Measurements from ENCODE around the gene GAS5.
"Not testable (repeated sequence)": the region's sequence is repeated elsewhere in the genome, so short reads cannot be mapped to it uniquely, and the experiment has no call there.

GAS5 gene

GRCh38 chr1:173867753-173868265 is at the start of gene GAS5:
Gene GAS5 (minus strand): TSS chr1:173867989.
- DNase-seq, result peak; percentile 91 to 99

GRCh38 chr1:173917149-173917548 is 49.4 kb upstream of the GAS5 start, which contains the start of gene SERPINC1:
Gene SERPINC1 (minus strand): TSS chr1:173917327. CDS start chr1:173917259, 68 bp downstream.
- DNase-seq, result no peak

- no peak for DNase-seq
These were observed 48.9 kb upstream of the GAS5 start for GRCh38 chr1:173916667-173917066.

GRCh38 chr1:173915596-173915995 is 47.8 kb upstream of the GAS5 start:
- no peak for DNase-seq

GRCh38 chr1:173914366-173914871 is 46.6 kb upstream of the GAS5 start:
- no peak for DNase-seq

GRCh38 chr1:173913111-173913510 is 45.3 kb upstream of the GAS5 start:
- DNase-seq, result no peak

- DNase-seq, result no peak
These were observed 36.2 kb upstream of the GAS5 start for GRCh38 chr1:173903827-173904531.

- no peak for DNase-seq
These were observed 33.2 kb upstream of the GAS5 start for GRCh38 chr1:173900992-173901391.

- DNase-seq, result no peak
These were observed 32.6 kb upstream of the GAS5 start for GRCh38 chr1:173900427-173900826.

GRCh38 chr1:173894189-173894588 is 26.4 kb upstream of the GAS5 start:
- no peak for DNase-seq

GRCh38 chr1:173893611-173894010 is 25.8 kb upstream of the GAS5 start:
- DNase-seq, result no peak

GRCh38 chr1:173889885-173890284 is 22.1 kb upstream of the GAS5 start:
- no peak for DNase-seq

- DNase-seq, result no peak
These were observed 21.0 kb upstream of the GAS5 start for GRCh38 chr1:173888749-173889148.

GRCh38 chr1:173887627-173888026 is 19.8 kb upstream of the GAS5 start:
- DNase-seq, result no peak

- DNase-seq, result no peak
These were observed 19.2 kb upstream of the GAS5 start for GRCh38 chr1:173886746-173887611.

GRCh38 chr1:173884701-173885100 is 16.9 kb upstream of the GAS5 start:
- DNase-seq, result no peak

- not testable (repeated sequence) for DNase-seq
These were observed 13.3 kb upstream of the GAS5 start for GRCh38 chr1:173881117-173881516.

- no peak for DNase-seq
These were observed 10.5 kb upstream of the GAS5 start for GRCh38 chr1:173878251-173878650.

GRCh38 chr1:173876732-173877131 is 8.9 kb upstream of the GAS5 start:
- no peak for DNase-seq

- no peak for DNase-seq
These were observed 3.7 kb upstream of the GAS5 start for GRCh38 chr1:173871500-173871899.

GRCh38 chr1:173871091-173871490 is 3.3 kb upstream of the GAS5 start:
- no peak for DNase-seq

GRCh38 chr1:173870252-173871075 is 2.7 kb upstream of the GAS5 start:
- DNase-seq, result peak in 1 of 2 donors; percentile 46

GRCh38 chr1:173869021-173869359 is 1.2 kb upstream of the GAS5 start:
- no peak for DNase-seq

Measured in bone marrow (tissue), 2 donors.